Measurements from ENCODE around the gene PCSK7. TPM values are rescaled to one million over a fixed set of nuclear protein-coding genes. Genes with fewer than 3 reads are reported as not detected.

Gene PCSK7
- total and polyA plus RNA-seq, 2 donors (not counting 3 experiments of a cell fraction or from before 2014, with no cell fraction given) = 40.8 to 72.7 TPM

DNA sequence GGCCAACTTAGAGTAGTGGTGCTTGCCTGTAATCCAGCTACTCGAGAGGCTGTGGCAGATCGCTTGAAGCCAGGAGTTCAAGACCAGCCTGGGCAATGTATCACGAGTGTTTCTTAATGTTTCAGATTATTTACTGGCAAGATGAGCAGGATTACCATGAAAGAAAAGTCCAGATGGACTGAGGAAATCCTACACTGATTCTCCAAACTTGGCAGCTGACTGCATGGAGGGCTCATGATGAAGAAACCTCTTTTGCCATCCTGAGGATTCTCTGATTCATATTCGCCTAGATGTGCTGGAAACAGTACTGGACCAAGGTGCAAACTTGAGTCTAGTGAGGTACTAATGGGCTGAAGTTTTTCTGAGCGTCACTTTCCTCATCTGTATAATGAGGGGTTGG, 56.1 kb downstream of the PCSK7 start:
- ChIA-PET POLR2A (no interaction called here), CTCF (interaction anchor here (0.9 kb wide), 1 partner anchor 31 kb away, joined by 3 read pairs; the partner anchor contains the start of gene PAFAH1B2)
- FAIRE-seq (no peak), DNase-seq (ENCODE audit: low read depth, low spot score) (no peak)
- no peaks in the 10 kb centered on the region for H3K9me3 ChIP-seq (replicated peaks; ENCODE audit: control insufficient read depth, insufficient read depth, low read length)
- H3K9ac ChIP-seq (replicated peaks; ENCODE audit: extremely low read depth, insufficient read depth, low read length) = no peak overlapping the region
- no peak overlapping the region for H3K4me3 ChIP-seq (replicated peaks in 1 of 3; ENCODE audit: insufficient read depth in 1 of 3, low read depth in 1 of 3, low read length in 3 of 3)
- H3K27me3 ChIP-seq (ENCODE audit: control insufficient read depth in 2 of 2, insufficient read depth in 2 of 2, low read length in 2 of 2) = no peaks in the 10 kb centered on the region
- no peak for TF ChIP-seq EZH2 (IDR thresholded peaks at IDR 0.05; ENCODE audit: borderline replicate concordance, low read depth, low read length, severe bottlenecking)
- TF ChIP-seq, protein P1, sequence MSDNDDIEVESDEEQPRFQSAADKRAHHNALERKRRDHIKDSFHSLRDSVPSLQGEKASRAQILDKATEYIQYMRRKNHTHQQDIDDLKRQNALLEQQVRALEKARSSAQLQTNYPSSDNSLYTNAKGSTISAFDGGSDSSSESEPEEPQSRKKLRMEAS (IDR thresholded peaks at IDR 0.05; ENCODE audit: insufficient read depth, insufficient read length) = no peak
- TF ChIP-seq FOS (IDR thresholded peaks at IDR 0.05; ENCODE audit: borderline replicate concordance, insufficient read depth, low read length) = no peak
- TF ChIP-seq GATA2 (IDR thresholded peaks at IDR 0.05; ENCODE audit: insufficient read depth, insufficient read length, low read depth, low read length) = no peak
- no peak for TF ChIP-seq POLR2AphosphoS5 (IDR thresholded peaks at IDR 0.05; ENCODE audit: insufficient read depth, low read depth, low read length)
- TF ChIP-seq, protein P2, sequence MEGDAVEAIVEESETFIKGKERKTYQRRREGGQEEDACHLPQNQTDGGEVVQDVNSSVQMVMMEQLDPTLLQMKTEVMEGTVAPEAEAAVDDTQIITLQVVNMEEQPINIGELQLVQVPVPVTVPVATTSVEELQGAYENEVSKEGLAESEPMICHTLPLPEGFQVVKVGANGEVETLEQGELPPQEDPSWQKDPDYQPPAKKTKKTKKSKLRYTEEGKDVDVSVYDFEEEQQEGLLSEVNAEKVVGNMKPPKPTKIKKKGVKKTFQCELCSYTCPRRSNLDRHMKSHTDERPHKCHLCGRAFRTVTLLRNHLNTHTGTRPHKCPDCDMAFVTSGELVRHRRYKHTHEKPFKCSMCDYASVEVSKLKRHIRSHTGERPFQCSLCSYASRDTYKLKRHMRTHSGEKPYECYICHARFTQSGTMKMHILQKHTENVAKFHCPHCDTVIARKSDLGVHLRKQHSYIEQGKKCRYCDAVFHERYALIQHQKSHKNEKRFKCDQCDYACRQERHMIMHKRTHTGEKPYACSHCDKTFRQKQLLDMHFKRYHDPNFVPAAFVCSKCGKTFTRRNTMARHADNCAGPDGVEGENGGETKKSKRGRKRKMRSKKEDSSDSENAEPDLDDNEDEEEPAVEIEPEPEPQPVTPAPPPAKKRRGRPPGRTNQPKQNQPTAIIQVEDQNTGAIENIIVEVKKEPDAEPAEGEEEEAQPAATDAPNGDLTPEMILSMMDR (IDR thresholded peaks at IDR 0.05; ENCODE audit: extremely low read depth in 1 of 2, insufficient read depth in 1 of 2, low read depth in 1 of 2, low read length in 2 of 2) = no peak
- TF ChIP-seq JUN (IDR thresholded peaks at IDR 0.05; ENCODE audit: borderline replicate concordance, insufficient read depth, insufficient read length, low read depth) = no peak
- TF ChIP-seq MYC (IDR thresholded peaks at IDR 0.05; ENCODE audit: low read depth, low read length) = no peak
- TF ChIP-seq POLR2A (IDR thresholded peaks at IDR 0.05; ENCODE audit: low read depth, low read length) = no peak
- peaks cover 2 to 4% of the 10 kb centered on the region in 2 experiments for H3K36me3 ChIP-seq (ENCODE audit: control insufficient read depth in 2 of 2, extremely low read depth in 1 of 2, insufficient read depth in 2 of 2, low read length in 2 of 2)
- dilution Hi-C loops (cut with MboI; ENCODE audit: extremely low pct_ligation_motif_present, low sequenced_read_pairs) = no loop called here
- H4K20me1 ChIP-seq (replicated peaks; ENCODE audit: control insufficient read depth, extremely low read depth, insufficient read depth, low read length) = no peaks in the 10 kb centered on the region
- H3K27ac ChIP-seq (ENCODE audit: insufficient read depth, low read depth, low read length) = no peak overlapping the region
- BruUV-seq (replicated peaks) = no TSS peak
- H3K9me1 ChIP-seq (replicated peaks; ENCODE audit: control insufficient read depth, extremely low read depth, insufficient read depth, low read length) = no peaks in the 10 kb centered on the region
- no peak overlapping the region for H2AFZ ChIP-seq (ENCODE audit: low read depth, low read length)
- intact Hi-C loops (cut with micrococcal nuclease) = loop anchor here (5.0 kb wide), 1 partner anchor 142 kb away; the partner anchor contains the start of gene BACE1
- peaks cover 32% of the 10 kb centered on the region for H3K4me1 ChIP-seq (ENCODE audit: control insufficient read depth, extremely low read depth, insufficient read depth, low read length)
- no peak overlapping the region for H3K4me2 ChIP-seq (ENCODE audit: insufficient read depth, low read length)
- no peaks in the 10 kb centered on the region for H3K79me2 ChIP-seq (ENCODE audit: control insufficient read depth, insufficient read depth, low read length)
